ENCODE results near the gene MARCHF3. TPM values are rescaled to one million over a fixed set of nuclear protein-coding genes. Genes with fewer than 3 reads are reported as not detected.

MARCHF3 gene, protein sequence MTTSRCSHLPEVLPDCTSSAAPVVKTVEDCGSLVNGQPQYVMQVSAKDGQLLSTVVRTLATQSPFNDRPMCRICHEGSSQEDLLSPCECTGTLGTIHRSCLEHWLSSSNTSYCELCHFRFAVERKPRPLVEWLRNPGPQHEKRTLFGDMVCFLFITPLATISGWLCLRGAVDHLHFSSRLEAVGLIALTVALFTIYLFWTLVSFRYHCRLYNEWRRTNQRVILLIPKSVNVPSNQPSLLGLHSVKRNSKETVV
- total RNA-seq: 1 to 10 TPM in 1 of 2 experiments, under 1 TPM in 1; 0.73 to 1.6 TPM

- Mint-ChIP-seq H3K27ac (peak within 1 kb of the TSS; percentile 28), H3K36me3 (no peaks in the 10 kb centered on the region), H3K4me3 (peak within 1 kb of the TSS; percentile 81), H3K27me3 (peaks cover 60% of the 10 kb centered on the region), H3K9me3 (ENCODE audit: low read depth) (no peaks in the 10 kb centered on the region), H3K4me1 (peaks cover 13% of the 10 kb centered on the region)
- ATAC-seq (peak; percentile 98), DNase-seq (peak; percentile 95)
- CTCF ChIA-PET: interaction anchor here (1.2 to 1.7 kb wide), 4 partner anchors 16 to 355 kb away, joined by 3 to 4 read pairs (median 4); no protein-coding TSS in a partner anchor
These were observed at the start of gene MARCHF3 for GRCh38 chr5:127030259-127031146. Gene MARCHF3 (minus strand): TSS chr5:127030558. CDS start chr5:126918171, 112,387 bp downstream.

DNA sequence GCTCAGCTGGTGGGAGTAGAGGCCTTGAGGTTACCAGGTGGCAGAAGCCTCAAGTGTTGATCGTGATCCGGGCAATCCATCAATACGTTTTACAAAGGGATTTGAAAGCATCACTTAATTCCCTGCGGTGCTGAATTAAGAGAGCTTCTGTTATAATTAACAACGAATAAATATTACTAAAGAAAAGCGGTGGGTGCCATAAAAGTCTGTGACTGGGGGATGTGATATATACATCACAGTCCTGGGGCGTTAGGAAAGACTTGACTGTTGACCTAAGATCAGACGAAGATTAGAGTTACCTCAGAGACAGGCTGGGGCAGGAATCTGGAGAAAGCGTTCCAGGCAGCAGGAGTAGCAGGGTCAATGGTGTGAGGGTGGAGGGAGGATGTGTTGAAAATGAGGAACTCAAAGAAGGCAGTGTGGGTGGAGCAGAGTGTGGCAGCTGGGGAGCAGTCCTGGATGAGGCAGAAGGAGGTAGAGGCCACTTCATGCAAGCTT is 49.7 kb upstream of the MARCHF3 start:
- no peaks in the 10 kb centered on the region for H3K9me3 Mint-ChIP-seq (ENCODE audit: low read depth)

DNA sequence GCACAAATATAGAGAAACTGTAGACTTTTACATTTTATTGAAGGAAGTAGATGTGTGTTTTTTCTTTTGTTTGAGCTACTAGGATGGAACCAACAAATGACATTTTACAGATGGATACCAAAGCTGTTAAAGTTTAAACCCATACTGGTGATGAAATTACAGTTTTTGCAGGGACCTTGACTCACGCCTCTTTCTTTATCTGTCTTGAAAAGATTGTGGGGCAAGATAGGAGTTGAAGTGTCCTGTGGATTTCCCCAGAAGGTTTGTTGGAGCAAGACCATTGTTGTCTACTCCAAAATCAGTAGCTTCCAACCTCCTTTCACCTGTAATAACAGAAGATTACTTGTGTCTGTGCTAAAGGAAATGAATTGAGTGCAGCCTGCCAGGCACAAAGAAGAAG is 47.0 kb upstream of the MARCHF3 start:
- Mint-ChIP-seq H3K4me3 (no peak overlapping the region), H3K9me3 (ENCODE audit: low read depth) (no peaks in the 10 kb centered on the region), H3K27ac (no peak overlapping the region), H3K4me1 (peaks cover 5% of the 10 kb centered on the region), H3K27me3 (peaks cover 11% of the 10 kb centered on the region), H3K36me3 (peaks cover 1% of the 10 kb centered on the region)
- CTCF ChIA-PET: interaction anchor here (1.2 kb wide), 1 partner anchor 14 kb away, joined by 3 read pairs; no protein-coding TSS in a partner anchor
- DNase-seq (no peak), ATAC-seq (no peak)

More for the DNA sequence above, 49.7 kb upstream of the MARCHF3 start:
- H3K4me1 Mint-ChIP-seq: no peaks in the 10 kb centered on the region
- H3K27me3 Mint-ChIP-seq: peaks cover 11% of the 10 kb centered on the region
- ATAC-seq: no peak
- no peak overlapping the region for H3K4me3 Mint-ChIP-seq
- CTCF ChIA-PET: no interaction called here
- no peaks in the 10 kb centered on the region for H3K36me3 Mint-ChIP-seq
- H3K27ac Mint-ChIP-seq: no peak overlapping the region
- DNase-seq: no peak

DNA sequence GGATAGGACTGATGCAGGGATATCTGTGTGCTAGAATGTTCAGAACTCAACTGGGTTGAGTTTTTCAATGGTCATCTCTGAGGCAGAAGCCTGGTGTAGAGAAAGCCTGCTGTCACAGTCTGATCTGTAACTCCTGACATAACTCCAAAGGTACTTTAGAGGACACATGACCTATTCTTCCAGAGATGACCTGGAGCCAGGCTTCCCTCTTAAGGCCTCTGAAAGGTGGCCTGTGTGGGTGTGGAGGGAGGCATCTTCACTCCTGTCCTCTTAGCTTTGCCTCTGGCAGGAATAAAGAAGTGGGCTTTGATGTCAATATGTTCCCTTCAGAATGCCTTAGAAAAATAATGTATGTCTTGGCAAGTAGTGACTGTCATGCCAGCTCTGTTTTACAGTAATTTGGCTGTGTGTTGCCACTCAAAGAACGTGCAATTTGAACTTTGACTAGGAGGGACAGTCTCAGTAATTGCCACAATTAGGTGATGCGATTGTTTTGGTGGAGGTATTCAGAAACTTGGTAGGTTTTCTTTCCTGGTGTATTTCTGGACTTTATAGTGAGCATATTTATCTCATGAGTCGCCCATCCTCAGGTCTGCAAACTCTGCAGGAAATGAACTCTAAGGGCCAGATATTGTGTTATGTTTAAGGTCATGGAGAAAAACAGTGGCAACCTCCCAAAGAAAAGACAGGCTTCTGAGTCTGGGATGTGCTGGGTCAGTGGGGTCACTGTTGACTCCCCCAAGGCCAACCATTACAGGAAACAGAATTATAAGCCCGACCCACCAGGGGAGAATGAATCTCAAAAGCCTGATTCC is 46.2 kb upstream of the MARCHF3 start:
- H3K4me3 Mint-ChIP-seq: no peak overlapping the region
- H3K27ac Mint-ChIP-seq: no peak overlapping the region
- H3K27me3 Mint-ChIP-seq: peaks cover 8% of the 10 kb centered on the region
- peaks cover 1% of the 10 kb centered on the region for H3K36me3 Mint-ChIP-seq
- CTCF ChIA-PET: interaction anchor here (1.2 kb wide), 1 partner anchor 13 kb away, joined by 3 read pairs; no protein-coding TSS in a partner anchor
- H3K4me1 Mint-ChIP-seq: peaks cover 7% of the 10 kb centered on the region
- no peaks in the 10 kb centered on the region for H3K9me3 Mint-ChIP-seq (ENCODE audit: low read depth)
- no peak for DNase-seq
- ATAC-seq: no peak

GRCh38 chr5:127074466-127074865 is 44.1 kb upstream of the MARCHF3 start:
- peaks cover 4% of the 10 kb centered on the region for H3K36me3 Mint-ChIP-seq
- DNase-seq (no peak), ATAC-seq (no peak)
- peaks cover 7% of the 10 kb centered on the region for H3K4me1 Mint-ChIP-seq
- H3K4me3 Mint-ChIP-seq: no peak overlapping the region
- H3K27me3 Mint-ChIP-seq: no peaks in the 10 kb centered on the region
- H3K9me3 Mint-ChIP-seq (ENCODE audit: low read depth): no peaks in the 10 kb centered on the region
- H3K27ac Mint-ChIP-seq: no peak overlapping the region
- CTCF ChIA-PET: interaction anchor here (0.6 kb wide), 1 partner anchor 30 kb away, joined by 3 read pairs; no protein-coding TSS in a partner anchor

DNA sequence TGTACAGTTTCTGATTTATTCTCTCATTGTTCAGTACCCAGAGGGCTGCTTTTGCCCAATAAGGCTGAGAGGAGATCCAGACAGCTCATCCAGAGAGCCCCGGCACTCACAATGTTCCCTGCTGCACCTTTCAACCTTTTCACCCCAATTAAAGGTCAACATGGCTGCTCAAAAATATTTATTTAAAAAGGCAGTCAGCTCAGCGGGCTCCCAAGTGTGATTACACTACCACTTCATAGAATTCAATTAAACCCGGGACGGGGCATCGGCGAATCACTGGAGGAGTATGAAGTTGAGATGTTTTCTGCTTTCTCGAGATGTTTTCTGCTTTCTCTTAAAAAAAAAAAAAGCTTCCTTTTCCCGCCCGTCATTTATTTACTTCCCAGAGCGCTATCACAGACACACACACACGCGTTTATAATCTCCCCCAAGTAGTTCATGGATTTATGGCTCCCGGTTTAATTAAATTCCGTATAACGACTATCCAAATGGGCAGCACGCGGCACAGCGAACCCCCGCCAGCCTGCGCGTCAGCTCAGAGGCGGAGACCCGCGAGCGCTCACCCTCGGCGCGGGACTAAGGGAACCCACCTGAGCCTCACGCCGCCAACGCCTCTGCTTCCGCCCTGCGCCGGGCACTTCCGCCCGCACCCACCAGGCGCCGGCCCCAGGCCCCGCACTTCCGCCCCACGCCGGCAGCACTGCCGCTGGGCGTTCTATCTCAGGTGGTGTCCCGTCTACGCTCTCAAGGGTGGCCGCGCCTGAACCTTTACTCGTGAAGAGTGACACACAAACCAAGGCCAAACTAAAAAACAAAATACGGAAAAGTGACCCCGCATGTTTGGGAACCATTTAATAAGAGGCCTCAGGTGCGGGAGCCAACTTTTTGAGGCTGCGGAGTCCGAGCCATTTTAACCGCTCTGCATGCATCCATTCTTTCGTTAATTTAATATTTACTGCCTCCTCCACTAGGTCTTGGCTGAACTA is 42.8 kb upstream of the MARCHF3 start, which contains the start of gene C5orf63:
C5orf63 (minus strand) TSS at position 642 of the 986 bp plus-strand sequence. CDS start 14,507 bp downstream, outside the sequence.
- H3K27ac Mint-ChIP-seq: peak within 1 kb of the TSS; percentile 84
- ATAC-seq (peak; percentile 99), DNase-seq (peak; percentile 80)
- H3K36me3 Mint-ChIP-seq: peaks cover 13% of the 10 kb centered on the region
- CTCF ChIA-PET: interaction anchor here (0.7 to 2.0 kb wide), 7 partner anchors 9 to 472 kb away, joined by 3 to 11 read pairs (median 4); partner anchors contain the start of genes MARCHF3 and PHAX
- H3K9me3 Mint-ChIP-seq (ENCODE audit: low read depth): no peaks in the 10 kb centered on the region
- peak within 1 kb of the TSS; percentile 91 for H3K4me3 Mint-ChIP-seq
- H3K4me1 Mint-ChIP-seq: peaks cover 7% of the 10 kb centered on the region
- no peaks in the 10 kb centered on the region for H3K27me3 Mint-ChIP-seq

- Mint-ChIP-seq H3K4me3 (no peak overlapping the region), H3K36me3 (peaks cover 13% of the 10 kb centered on the region), H3K9me3 (ENCODE audit: low read depth) (no peaks in the 10 kb centered on the region), H3K4me1 (peaks cover 7% of the 10 kb centered on the region), H3K27me3 (no peaks in the 10 kb centered on the region), H3K27ac (no peak overlapping the region)
- no peak for DNase-seq
- CTCF ChIA-PET: no interaction called here
- no peak for ATAC-seq
These were observed 39.9 kb upstream of the MARCHF3 start for GRCh38 chr5:127070243-127070642.

- no peak for DNase-seq
- Mint-ChIP-seq H3K4me3 (no peak overlapping the region), H3K27ac (no peak overlapping the region), H3K4me1 (peaks cover 5% of the 10 kb centered on the region), H3K36me3 (peaks cover 12% of the 10 kb centered on the region), H3K27me3 (no peaks in the 10 kb centered on the region), H3K9me3 (ENCODE audit: low read depth) (no peaks in the 10 kb centered on the region)
- CTCF ChIA-PET: no interaction called here
- ATAC-seq: no peak
These were observed 38.3 kb upstream of the MARCHF3 start for GRCh38 chr5:127068493-127069214.

GRCh38 chr5:127066721-127067120 is 36.4 kb upstream of the MARCHF3 start:
- no peak for ATAC-seq
- H3K36me3 Mint-ChIP-seq: peaks cover 12% of the 10 kb centered on the region
- no peak overlapping the region for H3K27ac Mint-ChIP-seq
- DNase-seq: no peak
- H3K9me3 Mint-ChIP-seq (ENCODE audit: low read depth): no peaks in the 10 kb centered on the region
- H3K4me1 Mint-ChIP-seq: no peaks in the 10 kb centered on the region
- no peaks in the 10 kb centered on the region for H3K27me3 Mint-ChIP-seq
- no peak overlapping the region for H3K4me3 Mint-ChIP-seq
- CTCF ChIA-PET: no interaction called here

DNA sequence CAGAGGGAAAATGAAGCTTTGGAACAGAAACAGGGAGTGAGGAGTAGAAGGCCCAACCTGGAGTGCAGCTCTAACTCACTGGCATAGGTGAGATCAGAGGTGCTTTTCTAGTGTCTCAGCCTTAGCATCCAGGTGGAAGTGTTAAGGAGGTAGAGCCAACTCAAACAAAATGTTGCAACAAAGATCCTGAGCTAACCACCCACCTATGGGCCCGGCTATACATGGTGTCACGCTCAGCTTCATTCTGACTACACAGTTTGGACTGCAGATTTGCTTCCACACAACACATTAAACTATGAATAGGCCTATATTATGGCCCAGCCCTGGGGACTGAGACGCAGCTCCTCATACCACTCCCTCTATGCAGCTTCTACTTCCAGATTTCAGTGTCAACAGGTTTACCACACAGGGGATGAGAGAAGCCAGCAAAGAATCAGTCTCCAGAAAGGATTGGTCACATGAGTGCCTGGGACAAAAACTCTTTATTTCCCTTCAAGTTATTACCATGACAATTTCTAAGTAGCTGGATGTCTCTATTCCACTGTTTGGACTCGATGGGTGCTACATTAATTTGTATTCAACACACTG is 34.0 kb upstream of the MARCHF3 start:
- no peaks in the 10 kb centered on the region for H3K27me3 Mint-ChIP-seq
- H3K9me3 Mint-ChIP-seq (ENCODE audit: low read depth): no peaks in the 10 kb centered on the region
- CTCF ChIA-PET: interaction anchor here (2.4 kb wide), 1 partner anchor 8 kb away, joined by 11 read pairs; no protein-coding TSS in a partner anchor
- no peak overlapping the region for H3K27ac Mint-ChIP-seq
- DNase-seq (no peak), ATAC-seq (no peak)
- peaks cover 6% of the 10 kb centered on the region for H3K4me1 Mint-ChIP-seq
- no peak overlapping the region for H3K4me3 Mint-ChIP-seq
- H3K36me3 Mint-ChIP-seq: peaks cover 9% of the 10 kb centered on the region

- Mint-ChIP-seq H3K27ac (no peak overlapping the region), H3K36me3 (peaks cover 6% of the 10 kb centered on the region), H3K4me1 (peaks cover 6% of the 10 kb centered on the region), H3K27me3 (no peaks in the 10 kb centered on the region), H3K9me3 (ENCODE audit: low read depth) (no peaks in the 10 kb centered on the region), H3K4me3 (no peak overlapping the region)
- ATAC-seq: no peak
- CTCF ChIA-PET: interaction anchor here (1.1 to 2.4 kb wide), 2 partner anchors 9 to 14 kb away, joined by 3 to 11 read pairs; no protein-coding TSS in a partner anchor
- DNase-seq: no peak
These were observed 33.0 kb upstream of the MARCHF3 start for GRCh38 chr5:127063257-127063913.

All from activated CD8-positive, alpha-beta memory T cell treated with anti-CD3 and anti-CD28 coated beads, Interleukin-2, amount 10 ng/mL, durations not matched to agents 7 days and 5 days (primary cell).